HepG2 (cell line): Measurements from ENCODE around the gene FYB2. TPM values are rescaled to one million over a fixed set of nuclear protein-coding genes. Genes with fewer than 3 reads are reported as not detected.

Experiments used
- ATAC-seq: fragments of 200-7000 bp; cut with Tn5 transposase; 3 replicates; pipeline ENCODE4 v1.9.1; 2020; ENCODE audit warnings: mild to moderate bottlenecking, moderate library complexity
- BruUV-seq: library from RNA; stranded (reverse); fragments of 400-500 nt; replicated peaks from 2 replicates; lab custom pipeline; 2021; lab: Mats Ljungman, UMichigan
- CTCF ChIA-PET: fragments of 300-600 bp; formaldehyde crosslinking; extraction: SDS; loops from one replicate; lab custom pipeline; 2021; ENCODE audit warnings: low total read pairs, inconsistent platforms, low intra/inter-chr PET ratio; lab: Yijun Ruan, JAX
- POLR2A ChIA-PET: fragments of 350-600 bp; sonication (Branson Sonifier 250); formaldehyde crosslinking; loops from one replicate; lab custom pipeline; 2020; ENCODE audit warnings: antibody characterized with exemption, inconsistent platforms; lab: Yijun Ruan, JAX
- DNase-seq: peaks from one replicate; pipeline ENCODE4 v3.0.0-alpha.2; 2015; ENCODE audit warnings: low spot score
- FAIRE-seq: peaks from 3 replicates; lab custom pipeline; 2011; peaks lifted over from hg19 to GRCh38; lab: Jason Lieb, UNC
- H2AFZ ChIP-seq: one replicate; pipeline ENCODE4 v1.6.1; 2011; ENCODE audit warnings: low read length, inconsistent platforms
- H3K27ac ChIP-seq: fragments of 300-600 bp; 3 replicates; pipeline ENCODE4 v1.8.0; 2011; ENCODE audit warnings: mixed run types, mild to moderate bottlenecking, mixed read lengths, low read length, inconsistent platforms; ENCODE audit not compliant: insufficient read depth; ENCODE audit errors: extremely low read length
- H3K27me3 ChIP-seq, 2 experiments: fragments of 200-600 bp in 1 of 2; 2 replicates in 1 of 2; 3 replicates in 1 of 2; pipeline versions ENCODE4 v1.6.0 to v1.8.0; 2011; ENCODE audit warnings: low read length in 2 of 2, mild to moderate bottlenecking in 2 of 2, moderate library complexity in 2 of 2, inconsistent platforms in 1 of 2; ENCODE audit not compliant: insufficient read depth in 2 of 2, control insufficient read depth in 1 of 2
- H3K36me3 ChIP-seq, 2 experiments: fragments of 200-600 bp in 1 of 2; replicated peaks in 1 of 2; 2 replicates in 1 of 2; 3 replicates in 1 of 2; pipeline versions ENCODE4 v1.5.1 to v1.8.0; 2011; ENCODE audit warnings: low read length in 2 of 2, inconsistent platforms in 1 of 2; ENCODE audit not compliant: insufficient read depth in 2 of 2, control insufficient read depth in 1 of 2
- H3K4me1 ChIP-seq: 2 replicates; pipeline ENCODE4 v1.5.1; 2012; ENCODE audit warnings: low read length, inconsistent platforms; ENCODE audit not compliant: insufficient read depth
- H3K4me2 ChIP-seq: 2 replicates; pipeline ENCODE4 v1.6.0; 2011; ENCODE audit warnings: low read depth, low read length, inconsistent platforms
- H3K4me3 ChIP-seq, 3 experiments: fragments of 200-600 bp in 1 of 3; sonication (generic), shearing (Covaris generic) in 1 of 3; replicated peaks in 1 of 3; 2 replicates each; pipeline ENCODE4 v1.5.1; 2011 to 2016; ENCODE audit warnings: low read length in 3 of 3, inconsistent platforms in 2 of 3, low read depth in 2 of 3, mild to moderate bottlenecking in 2 of 3, control low read depth in 1 of 3, mixed read lengths in 1 of 3; ENCODE audit not compliant: insufficient read depth in 1 of 3
- H3K79me2 ChIP-seq: one replicate; pipeline ENCODE4 v1.6.1; 2011; ENCODE audit warnings: low read length, inconsistent platforms; ENCODE audit not compliant: insufficient read depth
- H3K9ac ChIP-seq: 2 replicates; pipeline ENCODE4 v1.6.0; 2011; ENCODE audit warnings: mild to moderate bottlenecking, low read depth, low read length, inconsistent platforms; ENCODE audit not compliant: insufficient read depth
- H3K9me3 ChIP-seq: 2 replicates; pipeline ENCODE4 v1.5.1; 2012; ENCODE audit warnings: mild to moderate bottlenecking, low read length
- H4K20me1 ChIP-seq: 2 replicates; pipeline ENCODE4 v1.6.0; 2011; ENCODE audit warnings: inconsistent platforms, mild to moderate bottlenecking, low read length, moderate library complexity; ENCODE audit not compliant: insufficient read depth
- ASH2L ChIP-seq: fragments of 300-600, 200-600 bp; sonication (generic); IDR thresholded peaks from 2 replicates; pipeline ENCODE4 v1.7.0; 2017; ENCODE audit warnings: low read depth, mild to moderate bottlenecking, moderate library complexity, mixed read lengths, low read length; ENCODE audit not compliant: insufficient read length
- HDAC1 ChIP-seq: sonication (generic); formaldehyde crosslinking; IDR thresholded peaks from 2 replicates; pipeline ENCODE4 v1.5.1; 2020; ENCODE audit warnings: mild to moderate bottlenecking, missing genetic modification reagents
- MLX ChIP-seq: IDR thresholded peaks from 2 replicates; pipeline ENCODE4 v1.6.1; 2016
- NFE2 ChIP-seq: sonication (generic); formaldehyde crosslinking; IDR thresholded peaks from 2 replicates; pipeline ENCODE4 v1.4.0; 2020; ENCODE audit warnings: missing genetic modification reagents
- SRF ChIP-seq: IDR thresholded peaks from 2 replicates; pipeline ENCODE4 v1.6.1; 2011; ENCODE audit warnings: mild to moderate bottlenecking, low read depth, low read length, moderate library complexity
- ZGPAT ChIP-seq: IDR thresholded peaks from 2 replicates; pipeline ENCODE4 v1.6.1; 2016; ENCODE audit warnings: mild to moderate bottlenecking
- ZNF276 ChIP-seq: sonication (generic); formaldehyde crosslinking; IDR thresholded peaks from 2 replicates; pipeline ENCODE4 v1.4.0; 2020; ENCODE audit warnings: mild to moderate bottlenecking, low read depth, missing genetic modification reagents
- ZNF326 ChIP-seq: sonication (generic); formaldehyde crosslinking; IDR thresholded peaks from 2 replicates; pipeline ENCODE4 v1.4.0; 2020; ENCODE audit warnings: missing genetic modification reagents, borderline replicate concordance
- ZNF710 ChIP-seq: sonication (generic); formaldehyde crosslinking; IDR thresholded peaks from 2 replicates; pipeline ENCODE4 v1.5.0; 2020; ENCODE audit warnings: mild to moderate bottlenecking, missing genetic modification reagents, borderline replicate concordance
- ZNF766 ChIP-seq: sonication (generic); formaldehyde crosslinking; IDR thresholded peaks from 2 replicates; pipeline ENCODE4 v1.5.0; 2020; ENCODE audit warnings: missing genetic modification reagents, borderline replicate concordance
- WGBS: methylation state at CpG from one replicate; pipeline ENCODE4 v1.1.6; 2017; ENCODE audit warnings: low lambda C conversion rate; 5-methylcytosine and 5-hydroxymethylcytosine counted together
- in situ Hi-C: cut with HindIII; loops from 2 replicates; pipeline ENCODE4 v1.10.0; 2017; ENCODE audit warnings: low pct_unique_long_range_greater_than_20kb; ENCODE audit not compliant: extremely low pct_ligation_motif_present
- intact Hi-C: fragments of 100-400 bp; cut with micrococcal nuclease; formaldehyde crosslinking; loops from one replicate; pipeline ENCODE4 v1.10.0; 2022; ENCODE audit not compliant: unreplicated experiment
- polyA plus RNA-seq, 8 experiments: library from polyadenylated mRNA; depleted of rRNA in 3 of 8; stranded (reverse) in 7 of 8; unstranded in 1 of 8; fragments of >200 nt; fragmentation: Illumina TruSeq in 4 of 8; extraction: Trizol in 4 of 8; gene quantifications; 2 replicates each; pipeline versions ENCODE4 v1.2.1 to v1.2.3, GENCODE V29; 2011 to 2016; ENCODE audit warnings: low read depth in 4 of 8, missing spikeins in 1 of 8, mixed read lengths in 1 of 8; ENCODE audit not compliant: insufficient read depth in 1 of 8
- total RNA-seq, 5 experiments: library from RNA; depleted of rRNA; stranded (reverse); fragments of >200 nt; fragmentation: Illumina TruSeq; extraction: Trizol; gene quantifications; 2 replicates each; pipeline ENCODE4 v1.2.3, GENCODE V29; 2016; ENCODE audit warnings: low read depth in 1 of 5

Gene FYB2
- total and polyA plus RNA-seq, 2 of the 13 experiments (the other 11 are each of a cell fraction or from before 2014, with no cell fraction given): 1.2 to 2.7 TPM

GRCh38 chr1:56788588-56788987, 30.6 kb downstream of the FYB2 start:
- TF ChIP-seq HDAC1 (CRISPR knock-in tag): no peak
- no peak for TF ChIP-seq ZNF276 (CRISPR knock-in tag)
- no peak for TF ChIP-seq SRF
- no peak for TF ChIP-seq MLX
- no peak for TF ChIP-seq ZNF710 (CRISPR knock-in tag)
- no peak for TF ChIP-seq ZNF766
- no peak for TF ChIP-seq NFE2 (CRISPR knock-in tag)
- TF ChIP-seq ZNF326 (CRISPR knock-in tag): no peak
- no peak for TF ChIP-seq ZGPAT
- TF ChIP-seq ASH2L: no peak
- Histone ChIP-seq H3K4me3 (no peak overlapping the region), H3K4me2 (no peak overlapping the region), H3K27ac (no peak overlapping the region), H4K20me1 (no peaks in the 10 kb centered on the region), H3K79me2 (no peaks in the 10 kb centered on the region), H3K9ac (no peak overlapping the region), H3K36me3 (no peaks in the 10 kb centered on the region), H3K4me1 (peaks cover 20% of the 10 kb centered on the region), H2AFZ (no peak overlapping the region), H3K27me3 (no peaks in the 10 kb centered on the region), H3K9me3 (no peaks in the 10 kb centered on the region)
- BruUV-seq: no TSS peak
- FAIRE-seq: no peak
- CTCF ChIA-PET: no interaction called here
- intact Hi-C loops (no loop called here), in situ Hi-C loops (no loop called here)
- no peak; the same call in 2 of the 3 replicates for ATAC-seq
- no peak for DNase-seq
- POLR2A ChIA-PET: no interaction called here
- 77% methylated on average over 6 of the region's 6 CpGs for WGBS
